ENCODE measurements around the gene DCDC2B.

The DCDC2B gene

DNA sequence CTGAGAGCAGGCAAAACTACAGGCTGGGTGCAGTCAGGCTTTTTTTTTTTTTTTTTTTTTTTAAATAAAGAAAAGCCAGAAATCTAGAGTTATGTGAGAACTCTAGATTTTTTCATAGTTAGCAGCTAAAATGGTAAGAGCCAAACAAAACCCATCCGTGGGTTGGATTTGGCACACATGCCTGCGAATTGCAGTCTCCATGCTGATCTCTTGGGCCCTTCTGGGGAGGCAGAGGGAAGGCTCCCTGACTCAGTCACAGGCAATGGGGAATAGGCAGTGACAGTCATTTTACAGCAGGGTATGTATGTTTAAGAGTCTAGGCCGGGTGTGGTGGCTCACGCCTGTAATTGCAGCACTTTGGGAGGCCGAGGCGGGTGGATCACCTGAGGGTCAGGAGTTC is 26.8 kb upstream of the DCDC2B start:
- Histone ChIP-seq H2AFZ (ENCODE audit: low read depth, low read length) (no peak overlapping the region), H3K9me3 (ENCODE audit: insufficient read depth, low read length) (no peaks in the 10 kb centered on the region), H3K27me3 (ENCODE audit: low read depth, low read length) (no peaks in the 10 kb centered on the region), H4K20me1 (ENCODE audit: insufficient read depth, low read length) (peaks cover 2% of the 10 kb centered on the region; the same call in 1 of the 2 replicates), H3K4me1 (ENCODE audit: low read length) (peaks cover 18% of the 10 kb centered on the region), H3K9ac (ENCODE audit: low read length) (no peak overlapping the region), H3K27ac (ENCODE audit: low read length) (no peak overlapping the region), H3K79me2 (ENCODE audit: low read length) (peaks cover 66% of the 10 kb centered on the region), H3K36me3 (replicated peaks; ENCODE audit: low read depth, low read length) (peaks cover 38% of the 10 kb centered on the region), H3K4me3 (ENCODE audit: low read length) (no peak overlapping the region), H3K4me2 (ENCODE audit: low read length) (no peak overlapping the region)
- no peak for TF ChIP-seq EZH2phosphoT487 (IDR thresholded peaks at IDR 0.05; ENCODE audit: low read depth)
- TF ChIP-seq, protein P1, sequence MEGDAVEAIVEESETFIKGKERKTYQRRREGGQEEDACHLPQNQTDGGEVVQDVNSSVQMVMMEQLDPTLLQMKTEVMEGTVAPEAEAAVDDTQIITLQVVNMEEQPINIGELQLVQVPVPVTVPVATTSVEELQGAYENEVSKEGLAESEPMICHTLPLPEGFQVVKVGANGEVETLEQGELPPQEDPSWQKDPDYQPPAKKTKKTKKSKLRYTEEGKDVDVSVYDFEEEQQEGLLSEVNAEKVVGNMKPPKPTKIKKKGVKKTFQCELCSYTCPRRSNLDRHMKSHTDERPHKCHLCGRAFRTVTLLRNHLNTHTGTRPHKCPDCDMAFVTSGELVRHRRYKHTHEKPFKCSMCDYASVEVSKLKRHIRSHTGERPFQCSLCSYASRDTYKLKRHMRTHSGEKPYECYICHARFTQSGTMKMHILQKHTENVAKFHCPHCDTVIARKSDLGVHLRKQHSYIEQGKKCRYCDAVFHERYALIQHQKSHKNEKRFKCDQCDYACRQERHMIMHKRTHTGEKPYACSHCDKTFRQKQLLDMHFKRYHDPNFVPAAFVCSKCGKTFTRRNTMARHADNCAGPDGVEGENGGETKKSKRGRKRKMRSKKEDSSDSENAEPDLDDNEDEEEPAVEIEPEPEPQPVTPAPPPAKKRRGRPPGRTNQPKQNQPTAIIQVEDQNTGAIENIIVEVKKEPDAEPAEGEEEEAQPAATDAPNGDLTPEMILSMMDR (IDR thresholded peaks at IDR 0.05; ENCODE audit: low read depth, low read length), result no peak

DNA sequence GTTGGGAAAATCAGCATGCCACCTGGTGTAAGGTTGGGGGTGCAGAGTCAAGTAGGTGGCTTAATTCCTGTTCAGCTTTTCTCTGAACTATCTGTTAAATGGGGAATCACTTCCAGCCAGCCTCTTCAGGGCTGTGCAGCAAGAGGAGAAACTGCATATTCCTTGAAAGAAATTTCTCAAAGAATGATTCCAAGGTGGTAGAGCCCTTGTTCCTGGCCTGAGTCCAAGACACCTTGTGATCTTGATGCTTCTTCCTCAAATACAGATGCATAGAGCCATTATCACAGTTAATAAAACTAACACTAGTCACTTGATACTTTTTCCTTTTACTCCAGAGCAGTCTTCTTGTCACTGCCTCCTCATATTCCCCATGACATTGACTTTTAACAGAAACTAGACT is 24.2 kb upstream of the DCDC2B start:
- Histone ChIP-seq H3K4me1 (ENCODE audit: low read length) (peaks cover 10% of the 10 kb centered on the region), H3K79me2 (ENCODE audit: low read length) (peaks cover 74% of the 10 kb centered on the region), H3K9ac (ENCODE audit: low read length) (no peak overlapping the region), H3K27me3 (ENCODE audit: low read depth, low read length) (no peaks in the 10 kb centered on the region), H3K36me3 (replicated peaks; ENCODE audit: low read depth, low read length) (peaks cover 46% of the 10 kb centered on the region), H3K9me3 (ENCODE audit: insufficient read depth, low read length) (no peaks in the 10 kb centered on the region), H3K4me3 (ENCODE audit: low read length) (no peak overlapping the region), H2AFZ (ENCODE audit: low read depth, low read length) (no peak overlapping the region), H4K20me1 (ENCODE audit: insufficient read depth, low read length) (peaks cover 2% of the 10 kb centered on the region), H3K27ac (ENCODE audit: low read length) (no peak overlapping the region), H3K4me2 (ENCODE audit: low read length) (no peak overlapping the region)
- TF ChIP-seq EZH2phosphoT487 (IDR thresholded peaks at IDR 0.05; ENCODE audit: low read depth), result no peak
- TF ChIP-seq, protein P1 (IDR thresholded peaks at IDR 0.05; ENCODE audit: low read depth, low read length), result no peak

DNA sequence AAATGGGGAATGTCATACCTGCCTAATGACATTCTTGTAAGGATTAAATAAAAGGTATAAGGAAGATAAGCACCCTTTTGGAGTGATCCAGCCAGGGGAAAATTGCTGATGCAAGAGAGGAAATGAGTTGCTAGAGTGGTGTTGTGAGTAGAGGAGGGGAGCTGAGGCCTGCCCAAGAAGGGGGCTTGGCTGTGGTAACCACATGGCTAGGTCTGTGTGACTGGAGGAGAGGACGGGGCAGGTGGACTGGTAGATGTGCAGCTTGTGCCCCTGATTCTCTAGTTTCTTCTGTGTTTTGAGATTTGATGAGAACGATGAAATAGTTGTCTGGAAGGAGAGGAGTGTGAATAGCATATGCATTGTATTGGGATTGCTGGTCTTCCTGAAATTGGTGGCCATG is 22.8 kb upstream of the DCDC2B start:
- Histone ChIP-seq H3K9ac (ENCODE audit: low read length) (no peak overlapping the region), H4K20me1 (ENCODE audit: insufficient read depth, low read length) (peaks cover 2% of the 10 kb centered on the region), H3K36me3 (replicated peaks; ENCODE audit: low read depth, low read length) (peaks cover 49% of the 10 kb centered on the region), H3K27me3 (ENCODE audit: low read depth, low read length) (no peaks in the 10 kb centered on the region), H2AFZ (ENCODE audit: low read depth, low read length) (no peak overlapping the region), H3K79me2 (ENCODE audit: low read length) (peaks cover 60% of the 10 kb centered on the region), H3K27ac (ENCODE audit: low read length) (no peak overlapping the region), H3K4me3 (ENCODE audit: low read length) (no peak overlapping the region), H3K4me2 (ENCODE audit: low read length) (no peak overlapping the region), H3K9me3 (ENCODE audit: insufficient read depth, low read length) (no peaks in the 10 kb centered on the region), H3K4me1 (ENCODE audit: low read length) (peaks cover 7% of the 10 kb centered on the region)
- TF ChIP-seq EZH2phosphoT487 (IDR thresholded peaks at IDR 0.05; ENCODE audit: low read depth), result no peak
- TF ChIP-seq, protein P1 (IDR thresholded peaks at IDR 0.05; ENCODE audit: low read depth, low read length), result no peak

DNA sequence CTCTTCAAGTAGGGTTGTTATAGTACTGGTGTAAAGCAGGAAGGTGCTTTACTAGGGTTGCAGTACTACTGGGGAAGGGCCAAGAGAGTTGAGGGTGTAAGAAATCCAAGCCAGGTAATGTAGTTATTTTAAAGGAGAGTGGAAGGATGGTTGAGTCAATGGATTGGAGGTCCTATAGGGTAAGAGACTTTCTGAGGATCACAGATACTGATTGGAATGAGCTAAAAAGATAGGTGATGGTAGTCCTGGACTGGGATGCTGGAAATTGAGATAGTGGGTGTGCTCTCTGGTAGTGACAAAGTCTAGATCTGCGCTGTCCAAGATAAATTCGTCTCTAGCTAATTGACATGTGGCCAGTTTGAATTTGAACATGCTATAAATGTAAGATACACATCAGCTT is 22.4 kb upstream of the DCDC2B start:
- Histone ChIP-seq H4K20me1 (ENCODE audit: insufficient read depth, low read length) (peaks cover 2% of the 10 kb centered on the region), H2AFZ (ENCODE audit: low read depth, low read length) (no peak overlapping the region), H3K4me3 (ENCODE audit: low read length) (no peak overlapping the region), H3K36me3 (replicated peaks; ENCODE audit: low read depth, low read length) (peaks cover 49% of the 10 kb centered on the region), H3K9ac (ENCODE audit: low read length) (no peak overlapping the region), H3K27ac (ENCODE audit: low read length) (no peak overlapping the region), H3K4me1 (ENCODE audit: low read length) (peaks cover 2% of the 10 kb centered on the region; the same call in 1 of the 2 replicates), H3K79me2 (ENCODE audit: low read length) (peaks cover 55% of the 10 kb centered on the region), H3K27me3 (ENCODE audit: low read depth, low read length) (no peaks in the 10 kb centered on the region), H3K4me2 (ENCODE audit: low read length) (no peak overlapping the region), H3K9me3 (ENCODE audit: insufficient read depth, low read length) (no peaks in the 10 kb centered on the region)
- TF ChIP-seq, protein P1 (IDR thresholded peaks at IDR 0.05; ENCODE audit: low read depth, low read length), result no peak
- TF ChIP-seq EZH2phosphoT487 (IDR thresholded peaks at IDR 0.05; ENCODE audit: low read depth), result no peak
